Ishikawa (cell line): ENCODE results near the gene ITPA.

Experiments used
- CEBPB ChIP-seq: IDR thresholded peaks from 2 replicates; pipeline ENCODE4 v1.6.1; 2012
- CREB1 ChIP-seq: IDR thresholded peaks from 2 replicates; pipeline ENCODE4 v1.6.1; 2012; ENCODE audit warnings: low read depth
- EGR1 ChIP-seq: IDR thresholded peaks from 2 replicates; pipeline ENCODE4 v1.6.1; 2012
- EP300 ChIP-seq: IDR thresholded peaks from 2 replicates; pipeline ENCODE4 v1.6.1; 2012; ENCODE audit warnings: borderline replicate concordance
- MAX ChIP-seq: IDR thresholded peaks from 2 replicates; pipeline ENCODE4 v1.6.1; 2012
- NFIC ChIP-seq: IDR thresholded peaks from 2 replicates; pipeline ENCODE4 v1.6.1; 2012
- RAD21 ChIP-seq: IDR thresholded peaks from 2 replicates; pipeline ENCODE4 v1.6.1; 2012; ENCODE audit warnings: low read depth
- REST ChIP-seq: IDR thresholded peaks from 2 replicates; pipeline ENCODE4 v1.6.1; 2012; ENCODE audit warnings: low read depth, mild to moderate bottlenecking
- TAF1 ChIP-seq: IDR thresholded peaks from 2 replicates; pipeline ENCODE4 v1.6.1; 2012; ENCODE audit warnings: low read depth, mild to moderate bottlenecking
- TCF12 ChIP-seq: IDR thresholded peaks from 2 replicates; pipeline ENCODE4 v1.6.1; 2012; ENCODE audit warnings: low read depth
- TEAD4 ChIP-seq: IDR thresholded peaks from 2 replicates; pipeline ENCODE4 v1.6.1; 2012
- USF1 ChIP-seq: IDR thresholded peaks from 2 replicates; pipeline ENCODE4 v1.6.1; 2012
- YY1 ChIP-seq: IDR thresholded peaks from 2 replicates; pipeline ENCODE4 v1.6.1; 2012; ENCODE audit warnings: low read depth
- ZBTB7A ChIP-seq: IDR thresholded peaks from 2 replicates; pipeline ENCODE4 v1.6.1; 2012; ENCODE audit warnings: low read depth

GRCh38 chr20:3183896-3184612, 25.2 kb upstream of the ITPA start:
- TF ChIP-seq USF1 (no peak), TEAD4 (no peak), EP300 (no peak), CEBPB (no peak), YY1 (no peak), NFIC (no peak), REST (no peak), MAX (no peak), RAD21 (no peak), CREB1 (no peak), TAF1 (no peak), TCF12 (no peak), EGR1 (no peak), ZBTB7A (no peak)
